Eye (tissue), 1 donor: ENCODE data around the gene SAMM50.

ENCODE experiments used
- DNase-seq: peaks from one replicate; pipeline ENCODE4 v3.0.0-alpha.2; 2015

The SAMM50 gene

GRCh38 chr22:43980996-43981395 lies 25.8 kb downstream of the SAMM50 start:
- DNase-seq: no peak

- DNase-seq: no peak
These were observed 28.6 kb downstream of the SAMM50 start for GRCh38 chr22:43983808-43984207.

- DNase-seq: no peak
These were observed 30.3 kb downstream of the SAMM50 start for GRCh38 chr22:43985532-43985931.

- DNase-seq: no peak
These were observed 33.0 kb downstream of the SAMM50 start for GRCh38 chr22:43988116-43988820.

GRCh38 chr22:43988960-43989359 lies 33.7 kb downstream of the SAMM50 start:
- DNase-seq: no peak

- DNase-seq: no peak
These were observed 34.8 kb downstream of the SAMM50 start for GRCh38 chr22:43990044-43990443.

- no peak for DNase-seq
These were observed 36.2 kb downstream of the SAMM50 start for GRCh38 chr22:43991316-43992020.

- peak; percentile 33 for DNase-seq
These were observed 37.1 kb downstream of the SAMM50 start for GRCh38 chr22:43992331-43992821.

GRCh38 chr22:43993072-43993760 lies 38.0 kb downstream of the SAMM50 start:
- peak; percentile 90 for DNase-seq

- no peak for DNase-seq
These were observed 38.8 kb downstream of the SAMM50 start for GRCh38 chr22:43994006-43994405.

GRCh38 chr22:43994416-43994815 lies 39.2 kb downstream of the SAMM50 start:
- DNase-seq: no peak

- DNase-seq: no peak
These were observed 39.9 kb downstream of the SAMM50 start for GRCh38 chr22:43995057-43995685.

GRCh38 chr22:43995798-43996169 lies 40.5 kb downstream of the SAMM50 start:
- DNase-seq: no peak

GRCh38 chr22:43996170-43996980 lies 41.1 kb downstream of the SAMM50 start:
- peak; percentile 56 for DNase-seq

GRCh38 chr22:43996981-43997265 lies 41.7 kb downstream of the SAMM50 start:
- peak; percentile 37 for DNase-seq

- DNase-seq: no peak
These were observed 43.5 kb downstream of the SAMM50 start for GRCh38 chr22:43998679-43999264.

GRCh38 chr22:43999378-43999777 lies 44.1 kb downstream of the SAMM50 start:
- DNase-seq: no peak

- no peak for DNase-seq
These were observed 44.9 kb downstream of the SAMM50 start for GRCh38 chr22:44000123-44000522.

- no peak for DNase-seq
These were observed 46.3 kb downstream of the SAMM50 start for GRCh38 chr22:44001521-44001920.

GRCh38 chr22:44002324-44002723 lies 47.1 kb downstream of the SAMM50 start:
- no peak for DNase-seq

GRCh38 chr22:44002997-44003396 lies 47.8 kb downstream of the SAMM50 start:
- DNase-seq: peak; percentile 50

- peak; percentile 34 for DNase-seq
These were observed 48.3 kb downstream of the SAMM50 start for GRCh38 chr22:44003405-44004103.
